CD4-positive, alpha-beta T cell treated with Interferon gamma for 1 hour (primary cell): ENCODE data around the gene LZTS2.
"Not testable (repeated sequence)": the region's sequence is repeated elsewhere in the genome, so short reads cannot be mapped to it uniquely, and the experiment has no call there.

ENCODE experiments used
- DNase-seq: peaks from one replicate; pipeline ENCODE4 v3.0.0-alpha.2; 2020

The LZTS2 gene

DNA sequence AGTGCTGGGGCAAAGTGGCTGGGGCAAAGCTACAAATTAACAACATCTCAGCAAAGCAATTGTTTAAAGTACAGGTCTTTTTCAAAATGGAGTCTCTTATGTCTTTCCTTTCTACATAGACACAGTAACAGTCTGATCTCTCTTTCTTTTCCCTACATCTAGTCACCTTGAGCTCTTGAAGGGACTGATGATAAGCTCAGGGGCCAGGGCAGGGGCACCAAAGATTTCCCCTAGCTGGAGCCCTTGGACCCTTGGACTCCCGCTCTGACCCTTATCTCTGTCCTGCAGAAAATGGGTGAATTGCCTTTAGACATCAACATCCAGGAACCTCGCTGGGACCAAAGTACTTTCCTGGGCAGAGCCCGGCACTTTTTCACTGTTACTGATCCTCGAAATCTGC is 34.8 kb downstream of the LZTS2 start:
- not testable (repeated sequence) for DNase-seq

DNA sequence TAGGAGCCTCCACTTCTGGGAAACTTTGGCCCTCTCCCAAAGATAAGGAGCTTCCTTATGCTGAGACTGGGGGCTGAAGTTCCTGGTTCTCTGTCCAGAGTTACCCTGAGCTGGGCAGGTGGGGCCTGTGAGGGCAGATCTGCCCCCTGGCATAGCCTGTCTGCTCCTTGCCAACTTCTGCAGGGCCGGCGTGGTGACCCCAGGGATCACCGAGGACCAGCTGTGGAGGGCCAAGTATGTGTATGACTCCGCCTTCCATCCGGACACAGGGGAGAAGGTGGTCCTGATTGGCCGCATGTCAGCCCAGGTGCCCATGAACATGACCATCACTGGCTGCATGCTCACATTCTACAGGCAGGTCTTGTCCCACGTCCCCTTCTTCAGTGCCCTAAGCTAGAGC is 35.7 kb downstream of the LZTS2 start:
- DNase-seq, result no peak

GRCh38 chr10:101035916-101036702 is 36.5 kb downstream of the LZTS2 start:
- DNase-seq, result no peak

GRCh38 chr10:101036726-101037125 is 37.1 kb downstream of the LZTS2 start:
- DNase-seq, result no peak

DNA sequence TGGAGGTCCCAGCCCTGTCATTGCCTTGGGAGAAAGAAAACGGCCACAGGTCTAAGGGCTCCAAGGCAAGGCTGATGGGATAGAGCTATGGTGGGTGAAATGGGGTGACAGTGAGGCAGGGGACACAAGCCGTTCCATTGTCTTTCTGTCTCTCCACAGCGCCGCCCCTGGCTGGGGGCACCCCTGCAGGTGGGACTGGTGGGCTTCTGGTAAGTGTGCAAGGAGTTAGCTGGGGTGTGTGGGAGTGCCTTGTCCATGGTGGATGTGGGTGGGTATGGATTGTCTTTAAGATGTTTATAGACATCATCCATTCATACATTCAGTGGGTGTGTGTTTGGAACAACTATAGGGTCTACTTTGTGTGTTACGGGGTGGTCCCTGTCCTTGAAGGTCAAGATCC is 38.9 kb downstream of the LZTS2 start:
- DNase-seq, result no peak

DNA sequence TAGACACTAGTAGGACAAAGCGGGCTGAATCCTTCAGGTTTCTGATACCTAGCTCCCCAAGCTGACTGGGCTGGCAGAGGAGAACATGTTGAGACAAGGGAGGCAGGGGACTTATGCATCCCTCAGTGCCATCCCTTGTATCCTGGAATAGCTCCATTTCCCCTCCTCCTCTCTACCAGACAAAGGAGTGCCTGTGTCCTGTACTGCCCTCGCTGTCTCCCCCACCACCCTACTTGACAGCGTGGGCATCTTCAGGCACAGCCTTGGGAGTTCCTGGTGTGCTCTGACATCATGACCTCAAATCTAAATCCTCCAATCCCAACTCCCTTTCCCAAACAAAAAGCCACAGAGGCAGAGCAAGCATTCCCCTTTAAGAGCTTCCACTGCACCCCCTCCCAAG is 40.5 kb downstream of the LZTS2 start:
- no peak for DNase-seq

DNA sequence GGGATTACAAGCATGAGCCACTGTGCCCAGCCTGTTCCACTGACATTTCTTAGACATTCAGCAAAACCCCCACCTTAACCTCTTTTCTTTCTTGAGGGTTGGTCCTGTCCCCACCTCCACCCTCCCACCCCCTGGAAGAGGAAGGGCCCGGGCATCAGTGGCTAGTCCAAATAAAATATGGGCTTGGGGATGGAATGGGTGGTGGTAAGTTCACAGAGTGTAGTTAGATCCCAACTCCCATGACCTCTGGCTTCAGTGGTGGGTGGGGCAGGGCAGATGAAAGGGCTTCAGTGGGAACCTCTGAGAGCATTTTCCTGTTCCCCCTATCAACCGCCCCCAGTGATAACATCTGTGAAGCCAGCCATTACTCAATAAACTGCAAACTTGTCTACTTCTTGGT is 41.2 kb downstream of the LZTS2 start:
- DNase-seq, result no peak

GRCh38 chr10:101041252-101041761 is 41.7 kb downstream of the LZTS2 start:
- peak; percentile 79 for DNase-seq

DNA sequence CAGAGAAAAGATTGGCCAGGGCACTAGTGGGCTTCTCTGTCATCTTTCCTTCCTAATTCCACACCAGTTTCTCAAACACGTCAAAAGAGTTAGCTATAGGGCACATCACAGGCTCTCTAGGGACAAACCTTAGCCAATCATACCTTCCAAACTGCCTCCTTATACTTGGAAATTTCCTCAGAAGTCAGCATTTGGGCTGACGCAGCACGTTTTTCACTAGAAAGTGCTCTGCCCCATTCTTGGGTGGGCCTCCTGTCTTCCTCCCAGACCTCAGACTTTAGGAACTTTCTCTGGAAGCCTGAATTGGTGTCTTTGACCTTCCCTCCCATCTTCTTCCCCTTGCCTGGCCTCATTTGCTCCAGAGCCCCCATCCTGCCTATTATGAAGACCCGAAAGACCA is 42.5 kb downstream of the LZTS2 start:
- no peak for DNase-seq

DNA sequence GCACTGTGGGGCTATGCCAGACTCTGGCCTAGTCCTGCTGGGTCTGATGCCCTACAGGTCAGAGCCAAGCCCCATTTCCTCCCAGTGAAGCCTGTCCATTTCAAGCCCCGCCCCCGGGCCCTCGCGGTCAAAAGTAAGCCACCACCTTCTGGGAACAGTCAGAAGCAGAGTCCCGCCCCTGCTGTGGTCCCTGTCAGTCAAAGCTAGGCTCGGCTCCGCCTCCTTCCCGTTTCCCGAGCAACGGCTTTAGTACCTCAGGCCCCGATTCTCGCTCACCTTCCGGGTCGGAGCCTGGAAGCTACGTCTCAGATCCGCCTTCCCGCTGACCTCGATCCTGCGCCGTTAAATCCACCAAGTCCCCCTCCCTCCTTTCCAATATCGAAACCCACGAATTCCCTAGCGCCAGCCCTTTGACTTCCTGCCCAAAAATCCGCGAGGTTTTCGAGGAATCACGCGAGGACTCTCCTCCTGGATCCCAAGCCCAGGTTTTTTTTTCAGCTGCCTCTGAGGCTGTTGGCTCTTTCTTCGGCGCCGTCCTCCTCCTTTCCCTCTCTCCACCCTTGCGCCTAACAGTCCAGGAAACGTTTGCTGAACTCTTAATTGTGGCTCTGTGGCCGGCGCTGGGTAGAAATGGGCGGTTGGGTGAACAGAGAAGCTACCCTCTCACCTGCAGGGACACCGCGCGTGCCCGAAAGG is 43.2 kb downstream of the LZTS2 start:
- DNase-seq, result peak; percentile 88

- no peak for DNase-seq
Measured at GRCh38 chr10:101043363-101043707, 43.7 kb downstream of the LZTS2 start.

- DNase-seq, result no peak
Measured at GRCh38 chr10:101044117-101044516, 44.5 kb downstream of the LZTS2 start.

DNA sequence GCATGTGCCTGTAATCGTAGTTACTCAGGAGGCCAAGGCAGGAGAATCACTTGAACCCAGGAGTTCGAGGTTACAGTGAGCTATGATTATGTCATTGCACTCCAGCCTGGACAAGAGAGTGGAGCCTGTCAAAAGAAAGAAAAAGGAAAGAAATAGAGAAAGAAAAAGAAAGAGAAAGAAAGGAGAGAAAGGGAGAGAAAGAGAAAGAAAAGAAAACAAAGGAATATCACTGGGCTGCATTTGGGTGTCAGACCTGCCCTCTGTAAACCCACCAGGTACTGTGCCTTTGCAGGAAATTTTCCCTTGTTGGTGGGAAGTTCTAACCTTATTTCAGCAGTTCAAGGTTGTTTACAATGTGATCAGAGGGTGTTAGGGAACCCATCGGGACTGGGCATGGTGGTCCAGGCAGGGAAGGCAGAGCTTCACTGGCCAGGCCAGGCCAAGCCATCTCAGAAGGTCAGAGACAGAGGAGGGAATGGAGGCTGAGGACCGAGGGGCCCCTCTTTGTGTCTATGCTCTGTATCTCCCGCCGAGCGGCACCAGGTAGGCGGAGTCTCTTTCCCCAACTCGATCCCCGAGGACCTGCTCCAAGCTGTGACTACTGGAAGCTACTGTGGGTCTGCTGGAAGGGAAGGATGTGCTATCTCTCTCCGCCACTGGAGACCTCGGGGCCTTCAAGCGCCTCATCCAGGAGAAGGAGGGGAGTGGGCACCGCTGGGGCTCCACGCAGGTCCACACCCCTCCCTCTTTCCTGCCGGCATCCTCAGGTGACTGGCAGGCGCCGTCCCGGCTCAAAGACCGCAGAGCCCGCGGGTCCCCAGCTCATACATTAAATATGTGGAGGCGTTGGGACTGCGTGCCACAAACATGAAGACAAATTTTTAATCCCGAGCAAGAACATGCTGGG is 47.0 kb downstream of the LZTS2 start:
- no peak for DNase-seq

- DNase-seq, result no peak
Measured at GRCh38 chr10:101047268-101047667, 47.7 kb downstream of the LZTS2 start.

DNA sequence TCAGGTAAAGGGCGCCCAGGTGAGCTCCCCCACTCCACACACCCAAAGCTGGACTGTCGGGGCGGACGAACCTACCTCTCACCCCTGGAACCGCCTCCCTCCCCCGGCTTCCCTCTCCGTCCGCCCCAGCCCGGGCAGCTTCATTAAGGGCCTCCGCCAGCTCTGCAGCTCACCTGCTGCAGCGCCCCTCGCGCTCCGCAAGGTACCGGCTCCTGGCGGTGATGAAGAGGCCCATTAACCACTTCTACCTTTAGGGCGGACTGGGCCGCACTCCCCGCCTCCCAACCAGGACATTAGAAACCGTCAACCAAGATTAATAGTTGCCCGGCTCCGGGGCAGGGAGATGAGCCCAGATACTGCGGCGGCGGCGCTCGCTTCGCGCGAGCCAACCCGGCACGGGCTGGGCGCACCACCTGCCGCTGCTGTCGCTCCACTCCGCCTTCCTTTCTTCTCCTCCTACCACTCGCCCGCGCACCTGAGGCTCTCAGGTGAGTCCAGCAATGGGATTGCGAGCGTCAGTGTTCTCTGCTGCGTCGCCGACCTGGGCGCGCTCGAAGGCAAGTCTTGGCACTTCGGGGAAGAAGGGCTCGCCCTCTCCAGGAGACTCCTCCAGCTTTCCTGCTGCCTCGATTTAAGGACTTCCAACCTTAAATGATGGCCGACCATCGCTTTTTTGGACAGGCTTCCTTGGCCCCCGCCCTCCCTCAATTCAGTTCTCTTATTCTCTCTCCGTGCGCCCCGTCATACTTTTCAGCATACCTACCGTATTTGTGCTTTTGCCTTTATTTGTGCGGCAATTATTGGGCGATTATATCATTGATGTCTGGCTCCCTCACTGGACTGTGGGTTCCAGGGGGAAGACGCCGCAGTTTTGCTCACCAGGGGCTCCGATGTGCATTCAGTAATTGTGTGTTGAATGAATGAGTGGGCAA is 48.6 kb downstream of the LZTS2 start:
- DNase-seq, result no peak

- peak; percentile 66 for DNase-seq
Measured at GRCh38 chr10:101050208-101051069, 50.8 kb downstream of the LZTS2 start.

GRCh38 chr10:101052285-101052684 is 52.7 kb downstream of the LZTS2 start:
- no peak for DNase-seq

DNA sequence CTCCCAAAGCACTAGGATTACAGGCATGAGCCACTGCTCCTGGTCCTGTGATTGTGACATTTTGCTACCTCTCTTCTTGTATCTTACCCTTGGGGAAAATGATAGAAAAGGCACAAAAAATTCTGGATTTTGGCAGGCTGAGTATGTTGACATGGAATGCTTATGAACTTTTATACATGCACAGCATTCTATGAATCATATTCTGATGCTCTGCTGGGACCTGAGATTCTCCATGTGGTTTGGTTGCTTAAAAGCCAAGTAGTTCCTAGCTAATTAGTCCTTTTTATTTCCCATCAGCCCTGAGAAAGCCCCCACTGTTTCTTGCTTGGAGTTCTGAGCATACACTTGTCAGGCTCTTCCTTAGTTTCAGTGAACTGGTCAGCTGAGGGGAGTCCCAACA is 53.9 kb downstream of the LZTS2 start:
- no peak for DNase-seq

GRCh38 chr10:101054351-101054750 is 54.7 kb downstream of the LZTS2 start:
- DNase-seq, result no peak

DNA sequence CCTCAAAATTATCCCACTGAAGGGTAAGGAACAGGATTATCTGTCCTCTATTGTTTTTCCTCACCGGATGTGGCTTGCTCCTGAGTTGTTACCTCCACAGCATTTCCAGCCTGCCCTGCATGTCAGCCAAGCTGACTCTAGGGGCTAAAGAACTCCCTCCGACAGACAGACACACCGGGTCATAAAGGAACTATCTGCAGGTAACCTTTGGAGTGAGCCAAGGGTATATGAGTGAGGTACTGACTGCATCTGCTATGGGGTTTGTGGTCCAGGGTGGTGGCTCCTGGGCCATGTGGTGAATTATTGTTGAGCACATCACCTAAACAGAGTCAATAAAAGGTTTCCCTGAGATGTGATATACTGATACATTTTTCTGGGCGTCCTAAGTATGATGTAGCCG is 55.3 kb downstream of the LZTS2 start:
- DNase-seq, result no peak

GRCh38 chr10:101055411-101055810 is 55.8 kb downstream of the LZTS2 start:
- DNase-seq, result no peak
